Measurements from ENCODE around the gene TEAD1. TPM values are rescaled to one million over a fixed set of nuclear protein-coding genes. Genes with fewer than 3 reads are reported as not detected.

TEAD1 gene
- total RNA-seq, 3 donors from 2014 or later = 0.79 to 1.4 (median 0.90) TPM

- Mint-ChIP-seq H3K4me3 (no peak overlapping the region), H3K4me1 (ENCODE audit: low read depth) (no peaks in the 10 kb centered on the region), H3K36me3 (ENCODE audit: insufficient read depth) (no peaks in the 10 kb centered on the region), H3K9me3 (no peaks in the 10 kb centered on the region), H3K27me3 (ENCODE audit: low read depth) (peaks cover 26% of the 10 kb centered on the region)
- ATAC-seq (no peak), DNase-seq (no peak)
Measured at GRCh38 chr11:12854829-12855228, 180.6 kb downstream of the TEAD1 start.

- Mint-ChIP-seq H3K9me3 (no peaks in the 10 kb centered on the region), H3K4me3 (no peak overlapping the region), H3K27me3 (ENCODE audit: low read depth) (peaks cover 31% of the 10 kb centered on the region), H3K36me3 (ENCODE audit: insufficient read depth) (no peaks in the 10 kb centered on the region), H3K4me1 (ENCODE audit: low read depth) (no peaks in the 10 kb centered on the region)
- DNase-seq (no peak), ATAC-seq (no peak)
Measured at GRCh38 chr11:12856338-12856737, 182.1 kb downstream of the TEAD1 start.

GRCh38 chr11:12857572-12857971 is 183.4 kb downstream of the TEAD1 start:
- Mint-ChIP-seq H3K4me1 (ENCODE audit: low read depth) (no peaks in the 10 kb centered on the region), H3K9me3 (no peaks in the 10 kb centered on the region), H3K4me3 (no peak overlapping the region), H3K27me3 (ENCODE audit: low read depth) (peaks cover 31% of the 10 kb centered on the region), H3K36me3 (ENCODE audit: insufficient read depth) (no peaks in the 10 kb centered on the region)
- ATAC-seq (no peak), DNase-seq (no peak)

- no peaks in the 10 kb centered on the region for H3K36me3 Mint-ChIP-seq (ENCODE audit: insufficient read depth)
Measured at GRCh38 chr11:12859872-12860657, 185.8 kb downstream of the TEAD1 start.

GRCh38 chr11:12860827-12861226 is 186.6 kb downstream of the TEAD1 start:
- DNase-seq (no peak), ATAC-seq (no peak)
- Mint-ChIP-seq H3K4me3 (no peak overlapping the region), H3K9me3 (no peaks in the 10 kb centered on the region), H3K36me3 (ENCODE audit: insufficient read depth) (no peaks in the 10 kb centered on the region), H3K4me1 (ENCODE audit: low read depth) (peaks cover 8% of the 10 kb centered on the region), H3K27me3 (ENCODE audit: low read depth) (peaks cover 41% of the 10 kb centered on the region)

More at GRCh38 chr11:12859872-12860657, 185.8 kb downstream of the TEAD1 start:
- H3K27me3 Mint-ChIP-seq (ENCODE audit: low read depth) = peaks cover 38% of the 10 kb centered on the region
- DNase-seq = no peak
- H3K4me3 Mint-ChIP-seq = no peak overlapping the region
- no peak for ATAC-seq
- no peaks in the 10 kb centered on the region for H3K9me3 Mint-ChIP-seq
- peaks cover 8% of the 10 kb centered on the region for H3K4me1 Mint-ChIP-seq (ENCODE audit: low read depth)

- H3K4me1 Mint-ChIP-seq (ENCODE audit: low read depth) = peaks cover 8% of the 10 kb centered on the region
- ATAC-seq (no peak), DNase-seq (no peak)
- H3K4me3 Mint-ChIP-seq = no peak overlapping the region
- no peaks in the 10 kb centered on the region for H3K9me3 Mint-ChIP-seq
- H3K27me3 Mint-ChIP-seq (ENCODE audit: low read depth) = peaks cover 45% of the 10 kb centered on the region
- H3K36me3 Mint-ChIP-seq (ENCODE audit: insufficient read depth) = no peaks in the 10 kb centered on the region
Measured at GRCh38 chr11:12862696-12863469, 188.7 kb downstream of the TEAD1 start.

GRCh38 chr11:12863605-12864121 is 189.4 kb downstream of the TEAD1 start:
- DNase-seq (no peak), ATAC-seq (no peak)
- Mint-ChIP-seq H3K4me3 (no peak overlapping the region), H3K4me1 (ENCODE audit: low read depth) (peaks cover 8% of the 10 kb centered on the region), H3K27me3 (ENCODE audit: low read depth) (peaks cover 45% of the 10 kb centered on the region), H3K9me3 (no peaks in the 10 kb centered on the region), H3K36me3 (ENCODE audit: insufficient read depth) (no peaks in the 10 kb centered on the region)

- DNase-seq = no peak
- Mint-ChIP-seq H3K27me3 (ENCODE audit: low read depth) (peaks cover 48% of the 10 kb centered on the region), H3K4me1 (ENCODE audit: low read depth) (peaks cover 8% of the 10 kb centered on the region), H3K36me3 (ENCODE audit: insufficient read depth) (no peaks in the 10 kb centered on the region), H3K9me3 (no peaks in the 10 kb centered on the region), H3K4me3 (no peak overlapping the region)
- ATAC-seq = no peak
Measured at GRCh38 chr11:12864316-12865156, 190.3 kb downstream of the TEAD1 start.

GRCh38 chr11:12865863-12866595 is 191.8 kb downstream of the TEAD1 start:
- ATAC-seq = no peak
- Mint-ChIP-seq H3K4me3 (no peak overlapping the region), H3K4me1 (ENCODE audit: low read depth) (peaks cover 8% of the 10 kb centered on the region), H3K36me3 (ENCODE audit: insufficient read depth) (no peaks in the 10 kb centered on the region), H3K27me3 (ENCODE audit: low read depth) (peaks cover 42% of the 10 kb centered on the region), H3K9me3 (no peaks in the 10 kb centered on the region)
- DNase-seq = no peak

- H3K4me1 Mint-ChIP-seq (ENCODE audit: low read depth) = peaks cover 8% of the 10 kb centered on the region
- H3K27me3 Mint-ChIP-seq (ENCODE audit: low read depth) = peaks cover 34% of the 10 kb centered on the region
- no peak for DNase-seq
- H3K36me3 Mint-ChIP-seq (ENCODE audit: insufficient read depth) = no peaks in the 10 kb centered on the region
- no peak for ATAC-seq
- H3K4me3 Mint-ChIP-seq = no peak overlapping the region
- H3K9me3 Mint-ChIP-seq = no peaks in the 10 kb centered on the region
Measured at GRCh38 chr11:12867531-12867930, 193.3 kb downstream of the TEAD1 start.

GRCh38 chr11:12868315-12869073 is 194.3 kb downstream of the TEAD1 start:
- peaks cover 25% of the 10 kb centered on the region for H3K27me3 Mint-ChIP-seq (ENCODE audit: low read depth)
- H3K4me1 Mint-ChIP-seq (ENCODE audit: low read depth) = peaks cover 6% of the 10 kb centered on the region
- no peak for DNase-seq
- no peaks in the 10 kb centered on the region for H3K36me3 Mint-ChIP-seq (ENCODE audit: insufficient read depth)
- no peaks in the 10 kb centered on the region for H3K9me3 Mint-ChIP-seq
- ATAC-seq = no peak
- no peak overlapping the region for H3K4me3 Mint-ChIP-seq

GRCh38 chr11:12871241-12871640 is 197.0 kb downstream of the TEAD1 start:
- Mint-ChIP-seq H3K4me1 (ENCODE audit: low read depth) (no peaks in the 10 kb centered on the region), H3K27me3 (ENCODE audit: low read depth) (peaks cover 12% of the 10 kb centered on the region), H3K4me3 (no peak overlapping the region)

GRCh38 chr11:12871788-12872321 is 197.6 kb downstream of the TEAD1 start:
- H3K36me3 Mint-ChIP-seq (ENCODE audit: insufficient read depth) = no peaks in the 10 kb centered on the region
- no peak overlapping the region for H3K4me3 Mint-ChIP-seq
- no peaks in the 10 kb centered on the region for H3K9me3 Mint-ChIP-seq
- ATAC-seq (no peak), DNase-seq (no peak)
- peaks cover 8% of the 10 kb centered on the region for H3K27me3 Mint-ChIP-seq (ENCODE audit: low read depth)
- no peaks in the 10 kb centered on the region for H3K4me1 Mint-ChIP-seq (ENCODE audit: low read depth)

More at GRCh38 chr11:12871241-12871640, 197.0 kb downstream of the TEAD1 start:
- Mint-ChIP-seq H3K36me3 (ENCODE audit: insufficient read depth) (no peaks in the 10 kb centered on the region), H3K9me3 (no peaks in the 10 kb centered on the region)
- ATAC-seq (no peak), DNase-seq (no peak)
